CD4-positive, alpha-beta T cell treated with Interleukin-1 beta for 1 hour (primary cell): ENCODE data around the gene CNTD1.

Experiments used
- DNase-seq, 2 donors: peaks; one replicate each; pipeline ENCODE4 v3.0.0-alpha.2; 2020 to 2022

Gene CNTD1

DNA sequence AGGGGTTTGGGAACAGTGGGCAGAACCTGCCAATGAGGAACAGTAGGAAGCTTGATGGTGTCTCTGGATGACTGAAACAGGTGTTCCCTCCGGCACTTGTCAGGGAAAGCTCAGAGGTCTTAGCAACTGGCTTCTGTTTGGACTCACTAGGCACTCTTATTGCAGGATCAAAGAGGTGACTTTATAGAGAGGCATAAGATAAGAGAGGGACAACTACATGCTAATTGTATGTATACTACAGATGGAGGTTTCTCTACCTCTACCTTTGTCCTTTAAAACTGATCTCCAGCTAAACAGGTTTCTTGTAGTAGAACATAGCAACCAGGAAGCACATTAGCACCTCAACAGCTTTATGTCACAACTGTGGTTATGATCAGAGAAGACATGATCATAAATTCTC lies 7.6 kb downstream of the CNTD1 start:
- no peak for DNase-seq

DNA sequence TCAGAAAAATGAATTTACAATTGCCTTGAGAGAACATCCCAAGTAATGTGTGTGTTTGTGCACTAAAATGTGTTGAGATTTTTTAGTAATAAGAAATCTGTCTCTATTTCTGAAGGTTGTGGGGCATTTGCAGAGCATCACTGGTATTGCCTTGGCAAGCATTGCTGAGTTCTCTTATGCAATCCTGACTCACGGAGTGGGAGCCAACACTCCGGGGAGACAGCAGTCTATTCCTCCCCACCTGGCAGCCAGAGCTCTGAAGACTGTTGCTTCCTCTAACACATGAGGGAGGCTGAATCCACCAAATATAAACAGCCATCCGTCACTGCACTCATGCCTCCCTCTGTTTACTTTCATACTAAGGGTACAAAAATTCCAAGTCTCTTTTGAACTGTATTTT lies 10.6 kb downstream of the CNTD1 start:
- DNase-seq: no peak

DNA sequence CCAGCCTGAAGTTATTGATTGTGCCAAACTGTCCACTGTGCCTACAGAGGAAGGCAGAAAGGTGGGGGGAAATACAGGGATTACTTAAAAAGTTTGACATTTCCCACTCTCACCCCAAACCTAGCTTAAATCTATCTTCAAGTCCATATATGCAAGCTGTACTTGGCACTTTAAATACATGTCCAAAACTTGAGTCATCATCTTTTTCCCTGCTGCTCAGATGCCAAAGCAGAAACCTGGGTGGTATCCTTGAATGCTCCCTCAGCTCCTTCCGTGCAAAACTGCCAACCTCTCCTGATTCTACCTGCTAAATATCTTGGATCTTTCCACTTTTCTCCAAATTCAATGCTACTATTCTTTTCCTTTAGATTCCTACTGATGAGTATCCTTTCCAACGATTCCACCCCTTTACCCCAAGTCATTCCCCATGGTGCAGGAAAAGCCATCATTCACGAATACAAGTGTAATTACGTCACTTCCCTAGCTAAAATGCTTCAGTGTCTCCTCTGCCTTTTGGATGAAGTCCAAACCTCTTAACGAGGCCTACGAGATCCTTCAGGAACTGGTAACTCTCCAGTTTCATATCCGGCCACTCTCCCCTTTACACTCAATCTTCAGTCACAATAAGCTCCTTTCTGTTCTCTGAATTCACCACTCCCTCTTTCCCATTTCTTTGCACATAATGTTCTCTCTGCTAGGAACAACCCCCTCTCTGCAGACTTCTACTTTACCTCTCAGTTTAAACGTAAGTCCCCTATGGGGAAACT lies 16.2 kb downstream of the CNTD1 start:
- DNase-seq: no peak

DNA sequence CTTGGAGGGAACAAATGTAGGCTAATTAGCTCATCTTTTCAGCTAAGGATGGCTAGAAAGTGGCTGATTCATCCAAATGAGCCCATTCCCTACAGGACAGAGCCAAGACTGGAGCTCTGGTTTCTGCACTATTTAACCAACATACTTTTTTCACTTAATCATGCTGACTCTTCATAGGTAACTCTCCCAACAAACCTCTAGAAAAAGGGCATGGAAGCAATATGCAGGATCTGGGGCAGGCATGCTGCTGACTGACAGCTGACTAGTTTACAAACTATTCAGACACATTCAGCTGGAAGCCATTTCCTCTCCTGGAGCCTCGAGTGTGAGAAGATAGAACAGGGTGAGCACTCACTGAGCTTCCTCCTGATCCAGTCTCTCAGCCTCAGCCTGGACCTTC lies 19.2 kb downstream of the CNTD1 start:
- DNase-seq: no peak

DNA sequence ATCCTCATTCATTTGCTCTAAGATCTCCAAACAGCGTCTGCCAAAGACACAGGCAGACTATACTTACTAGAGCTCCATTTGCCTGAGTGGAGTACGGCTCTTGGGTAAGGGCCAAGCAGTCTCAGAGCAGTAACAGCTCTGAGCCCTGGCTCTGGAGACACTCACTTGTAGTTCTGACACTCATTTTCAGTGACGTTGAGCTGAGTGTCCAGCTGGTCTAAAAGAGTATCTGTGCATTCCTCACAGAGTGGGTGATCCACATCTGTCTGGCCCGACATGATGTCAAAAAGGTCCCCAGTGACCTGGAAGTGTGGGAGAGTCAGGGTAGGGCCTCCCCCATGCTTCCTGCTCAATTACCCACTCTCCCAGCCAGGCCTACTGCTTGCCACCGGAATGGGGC lies 19.7 kb downstream of the CNTD1 start:
- no peak for DNase-seq

DNA sequence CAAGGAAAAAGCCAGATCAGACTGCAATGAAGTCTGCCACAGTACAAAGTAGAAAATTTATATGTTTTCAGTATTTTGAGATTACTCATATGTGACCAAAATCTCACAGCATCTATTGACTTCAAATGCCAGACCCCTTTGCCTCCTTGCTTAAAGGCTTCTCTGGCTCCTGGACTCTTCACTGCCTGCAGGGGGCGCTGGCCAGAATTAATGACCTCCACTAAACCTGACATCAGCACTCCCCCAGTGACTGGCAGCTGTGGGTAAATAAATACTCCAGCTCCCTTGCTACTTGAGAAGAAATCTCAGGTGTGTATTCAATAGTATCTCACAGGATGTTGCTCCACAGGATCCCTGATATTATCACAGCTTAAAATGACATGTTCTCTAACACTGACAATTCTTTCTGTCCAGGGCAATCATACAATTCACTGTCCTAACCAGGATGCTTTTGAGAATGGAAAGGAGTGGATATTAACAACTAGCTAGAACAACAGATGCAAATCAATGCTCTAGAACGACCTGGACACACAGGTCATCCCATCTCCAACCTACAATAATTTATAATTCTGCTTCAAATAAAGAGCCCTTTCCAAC lies 21.4 kb downstream of the CNTD1 start:
- DNase-seq: peak; percentile 68 to 69

DNA sequence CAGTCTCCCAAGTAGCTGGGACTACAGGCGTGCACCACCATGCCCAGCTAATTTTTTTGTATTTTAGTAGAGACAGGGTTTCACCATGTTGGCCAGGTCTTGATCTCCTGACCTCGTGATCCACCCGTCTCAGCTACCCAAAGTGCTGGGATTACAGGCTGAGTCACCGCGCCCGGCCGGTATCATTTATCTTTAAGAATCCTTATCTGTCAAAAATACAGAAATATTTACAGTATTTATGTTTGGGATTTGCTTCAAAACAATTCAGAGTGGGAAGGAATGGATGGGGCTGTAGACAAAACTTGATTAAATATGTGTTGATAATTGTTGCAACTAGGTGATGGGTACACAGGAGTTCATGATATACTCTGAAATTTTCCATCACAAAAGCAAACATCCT lies 22.5 kb downstream of the CNTD1 start:
- DNase-seq: no peak

DNA sequence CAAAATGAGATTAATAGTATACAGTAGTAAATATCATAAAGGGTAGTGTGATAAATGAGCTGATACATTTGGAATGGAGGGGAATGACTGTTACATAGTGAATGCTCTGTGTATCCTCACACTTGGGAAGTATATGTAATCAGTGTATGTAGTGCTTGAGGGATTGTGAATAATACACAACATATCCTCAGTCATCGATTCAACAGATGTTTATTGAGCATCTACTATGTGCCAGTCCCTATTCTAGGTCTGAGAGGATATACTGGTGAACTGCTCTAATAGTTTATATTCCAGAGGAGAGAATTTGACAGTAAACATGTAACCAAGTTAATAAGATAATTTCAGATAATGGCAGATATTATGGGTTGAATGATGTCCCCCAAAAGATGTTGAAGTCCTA lies 28.8 kb downstream of the CNTD1 start:
- DNase-seq: no peak

DNA sequence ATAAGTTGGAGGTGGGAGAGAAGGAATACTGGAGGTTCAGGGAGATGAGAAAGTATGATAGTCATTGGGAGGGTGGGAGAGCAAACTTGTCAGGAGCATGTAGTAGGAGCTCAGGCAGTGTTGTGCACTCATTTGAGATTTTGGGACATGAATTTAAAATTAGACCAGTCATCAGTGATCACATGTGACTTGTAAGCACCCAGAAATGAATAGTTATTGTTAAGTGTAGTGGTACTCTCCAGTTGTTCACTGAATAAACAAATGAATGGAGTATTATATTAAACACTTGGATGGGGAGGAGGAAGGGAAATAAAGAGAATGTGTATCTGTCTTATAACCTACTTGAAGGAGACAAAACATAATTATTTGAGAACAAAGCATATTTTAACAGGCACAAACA lies 32.3 kb downstream of the CNTD1 start:
- no peak for DNase-seq

DNA sequence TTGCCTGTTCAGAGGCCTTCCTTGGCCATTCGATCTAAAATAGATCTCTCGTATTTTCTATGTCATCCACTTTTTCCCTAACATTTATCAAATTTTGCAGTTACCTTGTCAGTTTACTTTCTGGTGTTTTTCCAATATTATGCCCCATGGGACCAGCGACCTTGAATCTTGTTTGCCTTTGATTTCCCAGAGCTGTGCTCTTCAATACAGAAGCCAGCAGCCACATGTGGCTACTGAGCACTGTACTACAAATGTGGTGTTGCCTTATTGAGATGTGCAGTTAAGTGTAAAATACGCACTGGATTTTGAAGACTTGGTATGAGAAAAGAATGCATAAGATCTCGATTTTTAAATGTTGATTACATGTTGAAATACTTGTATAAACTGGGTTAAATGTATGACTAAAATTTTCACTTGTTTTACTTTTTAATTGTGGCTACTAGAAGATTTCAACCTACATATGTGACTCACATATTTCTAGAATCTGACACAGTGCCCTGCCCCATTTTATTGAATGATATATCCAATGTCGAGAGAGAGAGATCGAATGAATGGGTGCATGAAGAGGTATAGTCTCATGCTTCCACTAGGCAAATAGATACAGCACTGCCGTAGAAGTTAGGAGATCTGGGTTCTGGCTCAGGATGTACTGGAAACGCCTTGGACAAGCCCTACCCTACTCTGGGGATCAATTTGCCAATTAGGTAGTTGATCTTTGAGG lies 33.7 kb downstream of the CNTD1 start:
- no peak for DNase-seq

DNA sequence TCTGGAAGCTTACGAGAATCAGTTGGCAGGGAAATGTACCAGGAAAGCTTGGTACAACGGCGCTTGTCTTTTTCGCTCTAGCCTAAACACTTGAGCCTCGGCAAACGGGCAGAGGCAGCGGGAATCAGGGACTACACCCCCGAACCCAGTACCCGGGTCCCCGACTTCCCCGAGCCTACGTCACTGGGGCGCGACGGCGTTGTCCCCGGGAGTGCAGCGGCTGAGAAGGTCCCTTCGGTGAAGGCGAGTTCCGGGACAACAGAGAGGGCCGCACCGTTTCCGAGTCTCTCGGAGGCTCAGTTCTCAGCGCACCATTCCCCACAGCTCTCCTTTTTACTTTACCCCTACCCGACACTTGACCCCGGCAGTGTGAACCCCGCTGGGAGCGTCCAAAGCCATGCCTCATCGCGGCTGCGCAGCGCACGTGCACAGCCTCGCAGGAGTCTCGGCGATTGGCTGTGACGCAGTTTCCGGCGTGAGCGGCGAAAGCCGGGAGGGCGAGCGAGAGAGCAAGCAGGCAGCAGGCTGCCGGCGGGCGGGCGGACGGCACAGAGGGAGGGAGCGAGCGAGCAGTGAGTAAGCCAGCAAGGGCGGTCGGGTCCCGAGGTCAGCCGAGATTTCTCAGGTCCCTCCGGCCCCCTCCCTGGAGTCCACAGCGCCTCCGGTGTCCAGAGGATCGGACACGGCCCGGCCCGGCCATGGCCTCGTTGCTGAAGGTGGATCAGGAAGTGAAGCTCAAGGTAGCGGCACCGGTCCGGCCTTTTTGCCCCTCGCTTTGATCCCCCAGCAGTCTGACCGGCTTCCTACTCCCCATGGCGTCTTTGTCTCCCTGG lies 34.5 kb downstream of the CNTD1 start, which contains the start of gene PSME3:
Gene PSME3 (plus strand): TSS at position 464 of the 833 bp plus-strand sequence. CDS start 235 bp downstream, at position 699.
- peak; percentile 89 to 91 for DNase-seq

DNA sequence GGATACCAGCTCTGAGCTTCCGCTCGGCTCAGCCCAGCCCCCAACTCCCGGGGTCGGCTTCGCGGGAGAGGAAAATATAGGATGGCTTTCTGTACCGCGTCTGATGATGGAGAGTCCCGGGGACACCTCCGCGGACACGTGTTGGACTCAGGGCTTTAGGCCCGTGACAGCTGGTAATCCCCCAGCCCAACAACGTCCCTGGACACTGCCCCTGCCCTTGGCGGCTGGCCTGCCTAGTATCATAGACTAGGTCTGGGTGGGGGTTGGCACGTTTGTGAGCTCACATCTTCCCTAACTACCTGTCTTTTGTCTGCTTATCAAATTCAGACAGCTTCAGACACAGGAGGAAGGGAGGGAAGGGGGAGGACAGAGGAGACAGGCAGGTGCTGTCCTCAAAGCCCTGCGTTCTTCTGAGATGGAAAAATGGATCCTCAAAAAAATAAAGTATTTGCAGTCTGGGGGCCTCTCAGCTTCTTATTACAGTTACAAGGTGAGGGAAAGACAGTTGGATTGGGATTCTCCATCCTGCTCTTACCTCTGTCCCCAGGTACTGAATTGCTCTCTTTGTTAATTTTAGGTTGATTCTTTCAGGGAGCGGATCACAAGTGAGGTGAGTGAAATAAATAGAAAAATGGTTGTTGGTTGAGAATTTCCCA lies 35.2 kb downstream of the CNTD1 start:
- DNase-seq: no peak

DNA sequence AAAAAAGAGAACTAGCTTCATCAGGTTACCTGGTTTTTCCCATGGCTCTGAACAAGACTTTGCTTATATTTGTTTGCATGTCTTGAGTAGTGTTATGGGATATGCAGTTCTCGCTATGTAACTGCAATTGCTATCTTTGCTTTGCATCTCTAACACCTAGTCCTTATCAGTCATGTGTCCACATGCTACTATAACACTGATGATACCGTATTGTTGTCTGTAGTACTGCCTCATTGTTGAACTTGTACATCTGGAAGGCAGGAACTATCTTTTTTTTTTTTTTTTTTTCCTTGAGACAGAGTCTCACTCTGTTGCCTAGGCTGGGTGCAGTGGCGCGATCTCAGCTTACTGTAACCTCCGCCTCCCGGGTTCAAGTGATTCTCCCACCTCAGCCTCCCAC lies 37.1 kb downstream of the CNTD1 start:
- no peak for DNase-seq

DNA sequence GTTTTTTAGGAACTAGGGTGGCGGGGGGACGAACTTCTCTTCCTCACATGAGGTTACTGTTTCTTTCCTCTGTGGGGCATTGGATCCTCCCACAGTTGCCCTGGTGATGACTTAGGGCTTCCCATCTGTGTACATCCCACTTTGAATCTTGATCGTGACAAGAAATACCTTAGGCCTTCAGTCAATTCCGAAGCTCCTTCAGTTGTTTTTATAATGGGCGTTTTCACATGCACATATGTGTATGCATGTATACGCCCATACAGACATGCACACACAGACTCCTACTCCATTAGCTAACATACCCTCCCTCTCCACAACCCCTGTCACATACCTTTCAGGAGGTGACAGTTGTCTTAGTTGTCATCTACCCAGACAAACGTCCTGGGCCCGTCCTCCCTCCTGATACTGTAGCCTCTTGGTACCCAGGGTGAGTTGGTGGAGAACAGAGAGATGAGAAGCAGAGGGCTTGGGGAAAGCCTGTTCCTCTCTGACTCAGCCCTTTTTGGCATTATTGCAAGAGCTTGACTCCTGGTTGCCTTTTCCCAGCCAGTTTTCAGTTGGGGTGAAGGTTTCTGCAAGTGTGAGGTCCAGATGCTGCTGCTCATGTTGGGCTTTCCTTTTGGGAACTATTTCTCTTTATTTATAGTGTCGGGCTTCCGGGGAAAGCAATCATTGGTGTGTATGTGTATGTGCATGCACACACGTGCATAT lies 43.5 kb downstream of the CNTD1 start:
- DNase-seq: no peak

DNA sequence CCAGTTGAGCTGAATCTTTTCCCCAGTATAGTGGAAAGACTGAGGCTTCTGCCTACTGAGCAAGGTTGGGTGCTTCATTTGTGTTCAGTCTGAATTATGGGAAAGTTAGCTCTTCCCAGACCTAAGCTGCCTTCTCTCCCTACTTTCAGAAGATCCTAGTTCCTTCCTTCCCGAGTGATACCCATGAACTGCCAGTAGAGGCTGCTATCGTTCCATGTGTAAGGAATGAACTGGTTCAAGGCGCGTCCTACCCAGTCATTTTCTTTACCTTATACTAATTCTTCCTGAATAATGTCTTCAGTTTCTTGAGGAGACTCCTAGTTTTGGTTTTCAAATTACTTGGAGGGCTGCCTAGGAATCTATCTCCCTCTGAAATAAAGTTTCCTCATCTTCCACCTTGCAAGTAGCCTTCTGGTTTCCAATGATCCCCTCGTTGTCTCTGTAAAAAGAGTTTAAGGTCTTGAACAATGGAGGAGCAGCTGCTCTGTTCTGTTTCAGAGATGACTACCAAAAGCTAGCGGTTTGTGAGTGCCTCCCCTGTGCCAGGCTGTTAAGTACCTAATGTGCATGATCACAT lies 44.8 kb downstream of the CNTD1 start:
- peak; percentile 11 to 18 for DNase-seq

DNA sequence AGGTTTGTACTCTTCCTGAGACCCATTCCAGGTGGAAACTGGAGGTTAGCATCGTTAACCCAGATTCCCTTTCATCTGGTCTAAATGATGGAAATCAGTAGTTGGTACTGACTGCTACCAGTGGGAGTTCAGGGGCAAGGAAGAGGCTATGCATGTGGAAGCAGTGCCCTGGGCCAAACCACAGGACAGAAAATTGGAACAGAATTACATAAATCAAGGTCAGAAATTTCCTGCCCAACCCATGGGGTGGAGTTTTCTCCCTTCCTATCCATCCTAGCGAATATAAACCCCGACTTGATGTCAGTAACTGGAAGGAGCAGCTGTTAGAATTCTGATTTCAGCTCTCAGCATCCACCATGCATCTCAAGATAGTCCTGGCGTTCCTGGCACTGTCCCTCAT lies 45.6 kb downstream of the CNTD1 start, which contains the start of gene AOC2:
Gene AOC2 (plus strand): TSS at position 310 of the 400 bp plus-strand sequence. CDS start 47 bp downstream, at position 357.
- no peak for DNase-seq

DNA sequence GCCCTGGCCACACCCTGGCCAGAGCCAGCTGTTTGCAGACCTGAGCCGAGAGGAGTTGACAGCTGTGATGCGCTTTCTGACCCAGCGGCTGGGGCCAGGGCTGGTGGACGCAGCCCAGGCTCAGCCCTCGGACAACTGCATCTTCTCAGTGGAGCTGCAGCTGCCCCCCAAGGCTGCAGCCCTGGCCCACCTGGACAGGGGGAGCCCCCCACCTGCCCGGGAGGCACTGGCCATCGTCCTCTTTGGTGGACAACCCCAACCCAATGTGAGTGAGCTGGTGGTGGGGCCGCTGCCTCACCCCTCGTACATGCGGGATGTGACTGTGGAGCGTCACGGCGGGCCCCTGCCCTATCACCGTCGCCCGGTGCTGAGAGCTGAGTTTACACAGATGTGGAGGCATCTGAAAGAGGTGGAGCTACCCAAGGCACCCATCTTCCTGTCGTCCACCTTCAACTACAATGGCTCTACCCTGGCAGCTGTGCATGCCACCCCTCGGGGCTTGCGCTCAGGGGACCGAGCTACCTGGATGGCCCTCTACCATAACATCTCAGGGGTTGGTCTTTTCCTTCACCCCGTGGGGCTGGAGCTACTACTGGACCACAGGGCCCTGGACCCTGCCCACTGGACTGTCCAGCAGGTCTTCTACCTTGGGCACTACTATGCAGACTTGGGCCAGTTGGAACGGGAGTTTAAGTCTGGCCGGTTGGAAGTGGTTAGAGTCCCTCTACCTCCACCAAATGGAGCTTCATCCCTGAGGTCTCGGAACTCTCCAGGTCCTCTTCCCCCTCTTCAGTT lies 46.3 kb downstream of the CNTD1 start:
- no peak for DNase-seq

DNA sequence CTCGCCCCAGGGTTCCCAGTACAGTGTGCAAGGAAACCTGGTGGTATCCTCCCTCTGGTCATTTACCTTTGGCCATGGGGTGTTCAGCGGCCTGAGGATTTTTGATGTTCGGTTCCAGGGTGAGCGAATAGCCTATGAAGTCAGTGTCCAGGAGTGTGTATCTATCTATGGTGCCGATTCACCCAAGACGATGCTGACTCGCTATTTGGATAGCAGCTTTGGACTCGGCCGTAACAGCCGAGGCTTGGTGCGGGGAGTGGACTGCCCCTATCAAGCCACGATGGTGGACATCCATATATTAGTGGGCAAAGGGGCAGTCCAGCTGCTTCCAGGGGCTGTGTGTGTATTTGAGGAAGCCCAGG lies 46.9 kb downstream of the CNTD1 start:
- no peak for DNase-seq

DNA sequence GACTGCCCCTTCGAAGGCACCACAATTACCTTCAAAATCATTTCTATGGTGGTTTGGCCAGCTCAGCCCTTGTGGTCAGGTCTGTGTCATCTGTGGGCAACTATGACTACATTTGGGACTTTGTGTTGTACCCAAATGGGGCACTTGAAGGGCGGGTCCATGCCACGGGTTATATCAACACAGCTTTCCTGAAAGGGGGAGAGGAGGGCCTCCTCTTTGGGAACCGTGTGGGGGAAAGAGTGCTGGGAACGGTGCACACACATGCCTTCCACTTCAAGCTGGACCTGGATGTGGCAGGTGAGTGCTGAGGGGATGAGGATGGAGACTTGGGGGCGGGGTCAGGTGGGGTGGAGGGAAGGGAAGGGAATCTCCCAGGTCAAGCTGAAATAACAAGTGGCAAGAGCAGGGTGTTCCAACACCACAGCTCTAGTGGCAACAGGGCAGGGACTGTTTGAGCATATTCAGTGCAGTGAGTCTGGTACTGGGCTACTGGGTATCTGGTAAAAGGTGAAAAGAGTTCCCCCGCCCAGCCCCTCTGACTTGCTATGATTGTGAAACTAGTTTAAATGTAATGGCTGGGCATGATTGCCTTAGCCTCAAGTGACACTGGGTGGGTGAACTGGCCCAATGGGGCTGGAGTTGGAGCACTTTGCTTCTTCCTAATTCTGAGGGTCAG lies 47.4 kb downstream of the CNTD1 start:
- DNase-seq: no peak
